22Rv1 (cell line): ENCODE measurements around the gene MSI2.

Experiments used
- ZFX ChIP-seq: fragments of 450-650 bp; IDR thresholded peaks from 2 replicates; pipeline ENCODE4 v1.6.1; 2017; ENCODE audit warnings: antibody characterized with exemption, borderline replicate concordance
- TF ChIP-seq, protein P1 (sequence below): fragments of 450-650 bp; IDR thresholded peaks from 2 replicates; pipeline ENCODE4 v1.5.1; 2017; ENCODE audit warnings: mild to moderate bottlenecking

- TF ChIP-seq, protein P1, sequence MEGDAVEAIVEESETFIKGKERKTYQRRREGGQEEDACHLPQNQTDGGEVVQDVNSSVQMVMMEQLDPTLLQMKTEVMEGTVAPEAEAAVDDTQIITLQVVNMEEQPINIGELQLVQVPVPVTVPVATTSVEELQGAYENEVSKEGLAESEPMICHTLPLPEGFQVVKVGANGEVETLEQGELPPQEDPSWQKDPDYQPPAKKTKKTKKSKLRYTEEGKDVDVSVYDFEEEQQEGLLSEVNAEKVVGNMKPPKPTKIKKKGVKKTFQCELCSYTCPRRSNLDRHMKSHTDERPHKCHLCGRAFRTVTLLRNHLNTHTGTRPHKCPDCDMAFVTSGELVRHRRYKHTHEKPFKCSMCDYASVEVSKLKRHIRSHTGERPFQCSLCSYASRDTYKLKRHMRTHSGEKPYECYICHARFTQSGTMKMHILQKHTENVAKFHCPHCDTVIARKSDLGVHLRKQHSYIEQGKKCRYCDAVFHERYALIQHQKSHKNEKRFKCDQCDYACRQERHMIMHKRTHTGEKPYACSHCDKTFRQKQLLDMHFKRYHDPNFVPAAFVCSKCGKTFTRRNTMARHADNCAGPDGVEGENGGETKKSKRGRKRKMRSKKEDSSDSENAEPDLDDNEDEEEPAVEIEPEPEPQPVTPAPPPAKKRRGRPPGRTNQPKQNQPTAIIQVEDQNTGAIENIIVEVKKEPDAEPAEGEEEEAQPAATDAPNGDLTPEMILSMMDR = no peak
- TF ChIP-seq ZFX = no peak
Measured at GRCh38 chr17:57270801-57271245, 14.5 kb downstream of the MSI2 start.
